GM06990 (cell line): ENCODE results near the gene KLHDC4.

Experiments used
- DNase-seq: peaks from one replicate; pipeline ENCODE4 v3.0.0-alpha.2; 2011; ENCODE audit not compliant: insufficient read length; ENCODE audit errors: extremely low read depth
- H3K27me3 ChIP-seq: replicated peaks from 2 replicates; pipeline ENCODE4 v1.6.0; 2011; ENCODE audit warnings: low read length; ENCODE audit not compliant: control insufficient read depth, insufficient read depth
- H3K36me3 ChIP-seq: 2 replicates; pipeline ENCODE4 v1.5.1; 2011; ENCODE audit warnings: low read length; ENCODE audit not compliant: control insufficient read depth, insufficient read depth
- H3K4me3 ChIP-seq: replicated peaks from 2 replicates; pipeline ENCODE4 v1.5.1; 2011; ENCODE audit warnings: low read depth, mild to moderate bottlenecking, control low read depth, low read length
- TF ChIP-seq, protein P1 (sequence below): IDR thresholded peaks from 2 replicates; pipeline ENCODE4 v1.5.1; 2011; ENCODE audit warnings: low read length, control low read depth, mild to moderate bottlenecking, inconsistent platforms; ENCODE audit not compliant: insufficient read depth, poor library complexity, severe bottlenecking

Gene KLHDC4

DNA sequence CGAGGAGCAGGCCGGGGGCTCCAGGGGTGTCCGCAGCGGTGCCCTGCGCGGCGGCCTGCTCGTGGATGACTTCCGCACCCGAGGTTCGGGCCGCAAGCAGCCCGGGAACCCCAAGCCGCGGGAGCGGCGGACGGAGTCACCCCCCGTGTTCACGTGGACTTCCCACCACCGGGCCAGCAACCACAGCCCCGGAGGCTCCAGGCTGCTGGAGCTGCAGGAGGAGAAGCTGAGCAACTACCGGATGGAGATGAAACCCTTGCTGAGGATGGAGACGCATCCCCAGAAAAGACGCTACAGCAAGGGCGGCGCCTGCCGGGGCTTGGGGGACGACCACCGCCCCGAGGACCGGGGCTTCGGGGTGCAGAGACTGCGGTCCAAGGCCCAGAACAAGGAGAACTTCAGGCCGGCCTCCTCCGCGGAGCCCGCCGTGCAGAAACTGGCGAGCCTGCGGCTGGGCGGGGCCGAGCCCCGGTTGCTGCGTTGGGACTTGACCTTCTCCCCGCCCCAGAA lies 75.8 kb downstream of the KLHDC4 start:
- Histone ChIP-seq H3K36me3 (peaks cover 5% of the 10 kb centered on the region), H3K27me3 (no peaks in the 10 kb centered on the region), H3K4me3 (no peak overlapping the region)
- no peak for DNase-seq
- TF ChIP-seq, protein P1, sequence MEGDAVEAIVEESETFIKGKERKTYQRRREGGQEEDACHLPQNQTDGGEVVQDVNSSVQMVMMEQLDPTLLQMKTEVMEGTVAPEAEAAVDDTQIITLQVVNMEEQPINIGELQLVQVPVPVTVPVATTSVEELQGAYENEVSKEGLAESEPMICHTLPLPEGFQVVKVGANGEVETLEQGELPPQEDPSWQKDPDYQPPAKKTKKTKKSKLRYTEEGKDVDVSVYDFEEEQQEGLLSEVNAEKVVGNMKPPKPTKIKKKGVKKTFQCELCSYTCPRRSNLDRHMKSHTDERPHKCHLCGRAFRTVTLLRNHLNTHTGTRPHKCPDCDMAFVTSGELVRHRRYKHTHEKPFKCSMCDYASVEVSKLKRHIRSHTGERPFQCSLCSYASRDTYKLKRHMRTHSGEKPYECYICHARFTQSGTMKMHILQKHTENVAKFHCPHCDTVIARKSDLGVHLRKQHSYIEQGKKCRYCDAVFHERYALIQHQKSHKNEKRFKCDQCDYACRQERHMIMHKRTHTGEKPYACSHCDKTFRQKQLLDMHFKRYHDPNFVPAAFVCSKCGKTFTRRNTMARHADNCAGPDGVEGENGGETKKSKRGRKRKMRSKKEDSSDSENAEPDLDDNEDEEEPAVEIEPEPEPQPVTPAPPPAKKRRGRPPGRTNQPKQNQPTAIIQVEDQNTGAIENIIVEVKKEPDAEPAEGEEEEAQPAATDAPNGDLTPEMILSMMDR, result no peak

DNA sequence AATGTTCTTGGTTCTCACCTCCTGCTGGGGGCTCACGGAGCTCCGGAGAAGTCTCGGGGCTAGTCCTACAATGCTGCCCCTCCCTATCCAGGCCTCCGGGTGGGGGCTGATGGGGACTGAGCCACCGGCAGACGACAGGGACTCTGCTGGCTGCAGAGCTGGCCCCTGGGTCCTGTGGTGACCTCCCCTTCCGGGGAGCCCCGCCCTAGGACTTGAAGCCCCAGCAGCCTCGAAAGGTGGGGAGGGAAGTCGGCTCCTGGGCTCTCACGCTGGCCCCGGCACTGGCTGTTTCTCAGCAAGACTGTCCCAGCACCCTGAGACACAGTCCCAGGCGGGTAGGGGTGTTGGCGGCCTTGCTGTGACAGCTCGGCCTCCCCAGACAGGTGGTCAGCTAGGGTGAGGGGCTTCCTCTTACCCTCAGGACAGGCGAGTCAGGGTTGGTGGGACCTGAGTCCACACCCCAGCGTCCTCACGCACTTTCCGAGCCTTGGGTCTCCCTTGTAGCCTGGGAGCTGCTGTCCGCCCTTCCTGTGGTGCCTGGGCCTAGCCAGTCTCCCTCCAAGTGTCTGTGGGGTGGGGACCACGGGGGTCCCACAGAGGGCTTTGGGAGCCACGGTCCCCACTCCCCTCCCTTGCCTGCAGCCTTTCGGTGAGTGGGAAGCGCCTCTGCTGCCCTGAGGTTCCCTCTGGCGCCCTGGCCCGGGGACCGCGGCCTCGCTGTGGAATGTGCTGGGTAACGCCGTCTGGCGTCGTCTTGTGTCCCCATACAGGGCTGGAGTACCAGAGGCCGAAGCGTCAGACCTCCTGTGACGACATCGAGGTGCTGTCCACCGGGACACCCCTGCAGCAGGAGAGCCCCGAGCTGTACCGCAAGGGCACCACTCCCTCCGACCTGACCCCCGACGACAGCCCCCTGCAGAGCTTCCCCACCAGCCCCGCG lies 76.6 kb downstream of the KLHDC4 start:
- H3K36me3 ChIP-seq, result no peaks in the 10 kb centered on the region; the same call in 1 of the 2 replicates
- TF ChIP-seq, protein P1, result no peak

DNA sequence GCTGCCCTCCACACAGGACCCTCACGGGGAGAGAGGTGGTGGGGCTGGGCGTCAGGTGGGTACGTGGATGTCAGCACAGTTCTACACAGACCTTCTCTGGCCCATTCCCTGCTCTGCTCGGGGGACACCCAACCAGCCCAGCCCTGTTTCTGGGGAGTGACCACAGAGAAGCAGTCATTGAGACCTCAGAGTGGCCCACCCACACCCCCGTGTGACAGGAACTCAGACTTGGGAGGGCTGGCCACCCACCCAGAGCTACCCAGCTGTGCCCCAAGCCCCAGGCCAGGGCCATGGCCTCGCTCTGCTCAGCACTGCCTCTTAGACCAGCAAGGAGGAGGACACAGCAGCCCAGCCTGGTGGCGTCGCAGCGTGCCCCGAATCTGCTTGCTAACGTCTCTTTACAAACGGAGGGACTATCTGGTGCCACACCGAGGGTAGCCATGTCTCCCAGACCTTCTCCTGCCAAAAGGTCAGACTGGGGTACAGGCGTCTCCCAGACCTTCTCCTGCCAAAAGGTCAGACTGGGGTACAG lies 77.7 kb downstream of the KLHDC4 start:
- Histone ChIP-seq H3K27me3 (no peaks in the 10 kb centered on the region; the same call in 1 of the 2 replicates), H3K4me3 (no peak overlapping the region), H3K36me3 (no peaks in the 10 kb centered on the region)
- no peak for DNase-seq
- TF ChIP-seq, protein P1, result no peak

More for the DNA sequence above, 76.6 kb downstream of the KLHDC4 start:
- no peak overlapping the region for H3K4me3 ChIP-seq
- no peak for DNase-seq
- no peaks in the 10 kb centered on the region; the same call in 1 of the 2 replicates for H3K27me3 ChIP-seq

DNA sequence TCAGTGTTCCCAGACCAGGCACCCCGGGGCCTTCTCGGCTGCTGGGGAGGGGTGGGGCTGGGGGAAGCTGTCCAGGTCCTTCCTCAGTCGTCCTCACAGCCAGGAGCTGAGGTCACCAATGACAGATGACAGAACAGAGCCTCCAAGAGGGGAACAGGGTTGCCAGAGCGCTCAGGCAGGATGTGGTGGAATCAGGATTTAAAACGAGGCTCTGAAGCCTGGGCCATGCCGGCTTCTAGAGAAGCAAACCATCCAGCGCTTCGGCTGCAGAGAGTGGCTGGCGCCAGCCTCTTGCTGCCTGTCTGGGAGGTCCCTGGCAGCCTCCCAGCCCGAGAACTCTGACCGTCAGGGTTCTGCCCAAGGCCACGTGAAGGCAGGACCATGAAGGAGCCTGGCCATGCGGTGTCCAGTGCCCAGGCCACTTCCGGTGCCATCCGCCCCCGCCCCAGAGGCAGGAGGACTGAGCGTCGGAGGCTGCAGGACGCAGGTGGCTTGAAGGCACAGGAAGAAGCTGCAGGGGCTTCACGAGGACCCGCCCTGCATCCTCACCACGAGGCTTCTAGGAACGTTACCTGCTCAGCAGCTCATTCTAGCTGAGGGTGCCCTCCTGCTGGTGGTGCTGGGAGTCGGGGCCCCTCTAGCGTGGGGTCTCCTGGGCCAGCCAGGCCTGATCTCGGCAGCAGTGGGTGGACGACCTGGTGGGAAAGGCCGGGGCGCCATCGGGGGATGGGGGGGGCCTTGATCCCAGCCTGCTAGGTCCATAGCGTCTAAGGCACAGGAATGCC lies 78.5 kb downstream of the KLHDC4 start:
- TF ChIP-seq, protein P1, result no peak
- H3K27me3 ChIP-seq, result no peaks in the 10 kb centered on the region; the same call in 1 of the 2 replicates

DNA sequence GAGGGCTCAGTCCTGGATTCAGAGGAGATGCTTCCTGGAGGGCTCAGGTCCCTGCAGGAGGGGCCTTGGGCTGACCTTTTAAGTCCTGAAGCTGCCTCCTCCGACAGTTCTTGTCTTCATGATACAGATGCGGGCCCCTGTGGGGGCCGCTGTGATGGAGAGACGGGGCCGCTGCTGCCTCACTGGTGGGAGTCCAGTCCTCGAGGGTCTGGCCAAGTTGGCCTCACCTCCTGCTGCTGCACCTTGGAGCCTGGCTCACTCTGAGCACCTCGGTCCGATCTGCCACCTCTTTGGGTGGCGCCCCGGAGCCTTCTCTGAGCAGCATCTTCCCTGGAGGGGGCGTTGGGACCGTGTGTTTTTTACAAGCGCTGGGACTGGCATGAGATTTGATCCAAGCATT lies 79.1 kb downstream of the KLHDC4 start:
- TF ChIP-seq, protein P1, result no peak
- DNase-seq, result no peak
- H3K27me3 ChIP-seq, result no peaks in the 10 kb centered on the region; the same call in 1 of the 2 replicates
- no peak overlapping the region for H3K4me3 ChIP-seq
- H3K36me3 ChIP-seq, result no peaks in the 10 kb centered on the region

More for the DNA sequence above, 78.5 kb downstream of the KLHDC4 start:
- Histone ChIP-seq H3K36me3 (no peaks in the 10 kb centered on the region), H3K4me3 (no peak overlapping the region)
- DNase-seq, result no peak
